Stimulated activated CD8-positive, alpha-beta memory T cell treated with anti-CD3 and anti-CD28 coated beads, Interleukin-7, amount 100 ng/mL, for 24 hours (primary cell): ENCODE measurements around the gene ZNF606.

Source experiments
- DNase-seq: peaks from one replicate; pipeline ENCODE4 v3.0.0-alpha.2; 2020; ENCODE audit warnings: low read depth

The ZNF606 gene

GRCh38 chr19:58002384-58003173 is at the start of gene ZNF606:
Gene ZNF606 (minus strand): TSS chr19:58002820. CDS start chr19:58001319, 1,501 bp downstream.
- peak; percentile 53 for DNase-seq

DNA sequence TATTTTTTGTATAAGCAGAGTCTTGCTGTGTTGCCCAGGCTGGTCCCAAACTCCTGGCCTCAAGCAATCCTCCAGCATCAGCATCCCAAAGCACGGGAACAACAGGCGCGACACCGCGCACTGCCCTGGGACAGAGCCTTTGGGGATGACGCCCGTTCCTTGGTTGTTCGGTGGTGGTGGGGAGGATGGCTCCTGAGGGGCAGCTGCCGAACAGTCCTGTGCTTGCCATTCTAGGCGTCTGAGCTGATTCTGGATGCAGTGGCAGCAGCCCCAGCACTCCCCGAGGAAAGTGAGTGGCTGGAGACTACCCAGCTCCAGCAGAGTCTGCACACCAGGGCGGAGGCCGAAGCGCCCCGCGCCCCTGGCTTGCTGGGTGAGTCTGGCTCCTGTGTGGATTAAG is 49.6 kb upstream of the ZNF606 start:
- DNase-seq, result no peak

- no peak for DNase-seq
Measured at GRCh38 chr19:58047672-58048071, 45.1 kb upstream of the ZNF606 start.

GRCh38 chr19:58046856-58047255 is 44.2 kb upstream of the ZNF606 start:
- no peak for DNase-seq

- no peak for DNase-seq
Measured at GRCh38 chr19:58045411-58046050, 42.9 kb upstream of the ZNF606 start.

GRCh38 chr19:58044886-58045285 is 42.3 kb upstream of the ZNF606 start:
- no peak for DNase-seq

- DNase-seq, result no peak
Measured at GRCh38 chr19:58044391-58044790, 41.8 kb upstream of the ZNF606 start.

- no peak for DNase-seq
Measured at GRCh38 chr19:58042495-58043340, 40.1 kb upstream of the ZNF606 start.

- no peak for DNase-seq
Measured at GRCh38 chr19:58040751-58041525, 38.3 kb upstream of the ZNF606 start.

GRCh38 chr19:58038688-58039204 is 36.1 kb upstream of the ZNF606 start:
- DNase-seq, result no peak

DNA sequence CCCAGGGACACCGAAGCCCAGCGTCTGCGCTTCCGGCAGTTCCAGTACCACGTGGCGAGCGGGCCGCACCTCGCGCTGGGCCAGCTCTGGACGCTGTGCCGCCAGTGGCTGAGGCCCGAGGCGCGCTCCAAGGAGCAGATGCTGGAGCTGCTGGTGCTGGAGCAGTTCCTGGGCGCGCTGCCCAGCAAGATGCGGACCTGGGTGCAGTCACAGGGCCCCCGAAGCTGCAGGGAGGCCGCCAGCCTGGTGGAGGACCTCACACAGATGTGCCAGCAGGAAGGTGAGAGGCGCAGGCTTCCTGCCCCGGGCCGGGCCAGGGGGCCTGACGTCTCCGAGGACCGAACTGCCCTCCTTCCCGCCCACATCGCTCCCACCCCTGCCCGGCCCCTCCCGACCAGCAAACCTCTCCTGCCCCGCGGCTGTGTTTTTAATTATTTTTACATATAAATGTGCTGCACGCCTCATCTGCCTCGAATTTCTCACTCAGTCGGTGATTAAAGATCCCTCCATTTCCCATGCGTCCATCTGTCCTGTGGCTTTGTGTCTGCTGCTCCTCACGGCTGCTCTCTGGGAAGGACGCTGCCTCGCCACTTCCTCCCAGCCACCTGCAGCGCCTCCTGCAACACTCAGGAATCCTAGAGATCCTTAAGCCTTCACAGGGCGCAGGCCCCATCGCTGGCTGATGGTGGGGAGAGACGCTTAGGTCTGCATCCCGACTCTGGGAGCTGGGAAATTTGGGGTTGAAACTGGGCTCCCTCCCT is 35.5 kb upstream of the ZNF606 start:
- no peak for DNase-seq

DNA sequence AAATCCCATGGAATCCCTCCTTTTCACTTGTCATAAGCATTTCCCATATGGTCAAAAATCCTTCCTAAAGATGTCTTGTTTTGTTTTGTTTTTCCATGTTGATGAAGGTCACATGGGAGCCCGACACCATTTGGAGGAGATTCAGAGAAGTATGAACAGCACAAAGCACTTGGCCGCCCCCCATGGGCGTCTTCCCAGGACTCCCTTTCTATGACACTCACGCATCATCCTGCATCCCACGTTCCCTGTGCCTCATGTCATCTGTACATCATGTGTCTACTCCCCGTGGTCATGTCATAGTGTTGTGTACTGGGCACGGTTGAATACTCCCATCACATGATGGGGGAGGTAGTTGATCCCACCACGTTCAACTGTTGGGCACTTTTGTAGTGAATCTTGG is 33.2 kb upstream of the ZNF606 start:
- no peak for DNase-seq

- no peak for DNase-seq
Measured at GRCh38 chr19:58034477-58034793, 31.8 kb upstream of the ZNF606 start.

DNA sequence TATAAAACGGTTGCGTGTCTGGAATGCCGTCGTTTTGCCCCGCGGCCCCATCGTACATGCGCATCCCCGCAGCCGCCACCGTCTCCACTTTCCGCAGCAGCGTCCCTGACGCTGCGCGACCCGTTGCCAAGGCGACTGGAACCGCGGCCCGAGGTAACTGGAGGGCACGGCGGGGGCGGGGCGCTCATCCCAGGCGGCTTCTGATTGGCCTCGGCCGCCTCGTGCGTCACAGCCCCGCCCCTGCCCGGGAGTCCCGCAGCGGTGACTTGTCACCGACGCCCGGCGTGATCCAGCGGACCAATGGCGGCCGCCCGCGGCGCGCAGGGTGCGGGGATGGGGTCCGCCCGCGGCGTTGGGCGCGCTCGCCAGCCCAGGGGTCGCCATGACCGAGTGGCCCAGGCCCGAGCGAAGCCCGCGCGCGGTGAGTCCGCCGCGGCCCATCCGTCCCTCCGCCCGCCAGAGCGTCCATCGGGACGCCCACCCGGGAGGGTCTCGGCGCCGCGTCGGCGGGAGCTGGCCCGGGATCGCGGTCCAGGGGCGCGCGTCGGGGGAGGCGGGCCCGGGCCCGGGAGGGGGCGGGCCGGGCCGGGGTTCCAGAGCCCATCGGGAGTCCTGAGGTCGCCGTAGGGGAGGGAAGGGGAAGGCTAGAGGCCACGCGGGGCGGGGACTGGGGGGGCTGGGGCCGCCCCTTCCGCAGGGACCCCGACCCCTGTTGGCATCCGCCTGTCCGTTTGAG is 31.3 kb upstream of the ZNF606 start, which contains the start of gene ZSCAN1:
TSS of gene ZSCAN1 (plus strand) at position 285 of the 736 bp plus-strand sequence. CDS start 3,812 bp downstream, outside the sequence.
- DNase-seq, result peak; percentile 8

GRCh38 chr19:58024661-58025060 is 22.0 kb upstream of the ZNF606 start:
- DNase-seq, result no peak

- no peak for DNase-seq
Measured at GRCh38 chr19:58022283-58022660, 19.7 kb upstream of the ZNF606 start.

- no peak for DNase-seq
Measured at GRCh38 chr19:58021541-58022282, 19.1 kb upstream of the ZNF606 start.

DNA sequence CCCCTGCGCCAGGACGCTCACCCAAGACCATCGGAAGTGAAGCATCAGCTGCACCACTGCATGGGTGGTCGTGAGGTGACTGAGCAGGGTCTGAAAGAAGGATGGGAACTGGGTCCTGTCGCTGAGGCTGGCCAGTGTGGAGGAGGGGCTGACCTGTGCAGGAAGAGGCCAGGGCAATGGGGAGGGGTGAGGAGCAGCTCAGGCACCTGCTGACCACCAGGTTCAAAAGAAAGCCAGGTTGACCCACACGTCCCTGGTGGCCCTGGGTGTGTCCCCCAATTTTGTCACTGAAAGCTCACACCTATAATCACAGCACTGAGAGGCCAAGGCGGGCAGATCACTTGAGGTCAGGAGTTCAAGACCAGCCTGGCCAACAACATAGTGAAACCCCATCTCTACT is 17.5 kb upstream of the ZNF606 start:
- DNase-seq, result no peak

DNA sequence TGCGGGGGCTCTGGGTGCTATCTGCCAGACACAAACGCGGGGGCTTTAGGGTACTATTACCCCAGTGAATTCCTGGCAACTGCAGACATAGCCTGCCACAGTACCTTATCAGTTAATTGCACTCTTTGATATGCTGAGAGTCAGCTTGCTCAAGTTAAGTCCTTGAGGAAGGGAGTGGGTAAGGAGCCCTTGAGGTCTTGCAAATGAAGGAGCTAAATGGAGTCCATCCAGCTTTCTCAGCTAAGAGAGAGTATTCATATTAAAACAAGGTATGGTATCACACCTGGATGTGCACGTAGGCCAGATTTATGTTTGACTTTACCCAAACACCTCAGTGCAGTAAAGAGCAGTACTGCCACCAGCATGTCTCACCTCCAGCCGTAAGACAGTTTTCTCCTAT is 11.5 kb upstream of the ZNF606 start:
- DNase-seq, result no peak

DNA sequence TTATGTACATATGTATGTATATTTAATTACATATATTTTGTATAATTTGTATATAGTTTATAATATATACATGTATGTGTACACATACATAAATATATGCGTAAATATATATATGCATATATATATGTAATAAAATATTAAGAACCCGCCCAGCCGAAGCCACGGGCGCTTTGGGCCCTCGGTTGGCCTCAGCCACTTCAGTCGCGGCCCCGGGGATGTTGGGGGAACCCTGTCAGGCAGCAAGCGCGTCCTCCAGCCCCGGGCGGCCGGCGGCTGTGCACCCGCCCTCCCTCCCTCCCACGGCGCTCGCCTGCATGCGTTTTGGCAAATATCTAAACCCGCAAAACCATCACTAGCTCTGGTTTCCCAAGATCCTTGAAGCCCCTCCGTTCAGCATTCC is 7.9 kb upstream of the ZNF606 start:
- DNase-seq, result no peak
